GM13976 (cell line): ENCODE results near the gene PPM1N.

Experiments
- DNase-seq: peaks from one replicate; pipeline ENCODE4 v3.0.0; 2012; ENCODE audit warnings: low spot score
- CTCF ChIP-seq: IDR thresholded peaks from 2 replicates; pipeline ENCODE4 v1.5.1; 2012; ENCODE audit warnings: borderline replicate concordance, mild to moderate bottlenecking; ENCODE audit not compliant: insufficient read depth; ENCODE audit errors: extremely low read depth, missing control alignments, control extremely low read depth
- in situ Hi-C: fragments of 300-500 bp; cut with MboI; formaldehyde crosslinking; loops from one replicate; pipeline ENCODE4 v1.12.0; 2022; ENCODE audit warnings: low sequenced_read_pairs, mixed read lengths, inconsistent platforms; ENCODE audit not compliant: unreplicated experiment

The PPM1N gene

GRCh38 chr19:45473682-45474605 is 24.3 kb upstream of the PPM1N start:
- in situ Hi-C loops: no loop called here
- DNase-seq: no peak
- TF ChIP-seq CTCF: no peak

GRCh38 chr19:45474606-45475521 is 23.4 kb upstream of the PPM1N start:
- in situ Hi-C loops: loop anchor here (5.0 kb wide), 1 partner anchor 38 kb away; no protein-coding TSS in a partner anchor
- no peak for TF ChIP-seq CTCF
- no peak for DNase-seq

- in situ Hi-C loops: loop anchor here (5.0 kb wide), 1 partner anchor 38 kb away; no protein-coding TSS in a partner anchor
- DNase-seq: no peak
- no peak for TF ChIP-seq CTCF
Measured at GRCh38 chr19:45475537-45476291, 22.5 kb upstream of the PPM1N start.

- in situ Hi-C loops: loop anchor here (5.0 kb wide), 1 partner anchor 39 kb away; no protein-coding TSS in a partner anchor
Measured at GRCh38 chr19:45476304-45476703, 21.9 kb upstream of the PPM1N start.

GRCh38 chr19:45477186-45477585 is 21.1 kb upstream of the PPM1N start:
- no peak for TF ChIP-seq CTCF
- DNase-seq: no peak
- in situ Hi-C loops: loop anchor here (5.0 kb wide), 1 partner anchor 40 kb away; no protein-coding TSS in a partner anchor

More at GRCh38 chr19:45476304-45476703, 21.9 kb upstream of the PPM1N start:
- TF ChIP-seq CTCF: no peak
- DNase-seq: no peak
